PFSK-1 (cell line): ENCODE results near the gene TPMT.

Experiments used
- FOXP2 ChIP-seq: optimal IDR thresholded peaks from 2 replicates; pipeline ENCODE3; 2011; ENCODE audit warnings: borderline replicate concordance, control low read depth, inconsistent platforms; ENCODE audit not compliant: insufficient read depth; ENCODE audit errors: extremely low read length, extremely low read depth
- POLR2AphosphoS5 ChIP-seq: IDR thresholded peaks from 2 replicates; pipeline ENCODE4 v1.6.1; 2012; ENCODE audit warnings: low read depth, mild to moderate bottlenecking, control low read depth, low read length, moderate library complexity
- REST ChIP-seq, 2 experiments: IDR thresholded peaks; 2 replicates each; pipeline versions ENCODE4 v1.6.1 to v1.8.0; 2011 to 2012; ENCODE audit warnings: low read depth in 2 of 2, low read length in 2 of 2, control low read depth in 1 of 2, inconsistent platforms in 1 of 2, mild to moderate bottlenecking in 1 of 2, moderate library complexity in 1 of 2; ENCODE audit not compliant: insufficient read depth in 1 of 2
- SIN3A ChIP-seq: IDR thresholded peaks from 2 replicates; pipeline ENCODE4 v1.6.1; 2012; ENCODE audit warnings: mild to moderate bottlenecking, low read length, moderate library complexity, borderline replicate concordance; ENCODE audit not compliant: insufficient read depth
- TAF1 ChIP-seq: IDR thresholded peaks from 2 replicates; pipeline ENCODE4 v1.6.1; 2012; ENCODE audit warnings: low read length, control low read depth, borderline replicate concordance; ENCODE audit not compliant: insufficient read depth

The TPMT gene

GRCh38 chr6:18096423-18096822, 58.5 kb downstream of the TPMT start:
- TF ChIP-seq SIN3A (no peak), FOXP2 (no peak), TAF1 (no peak), POLR2AphosphoS5 (no peak), REST (IDR thresholded peaks at IDR 0.05; ENCODE audit: insufficient read depth in 1 of 2, low read depth in 2 of 2, low read length in 2 of 2) (no peak)

GRCh38 chr6:18091382-18091781, 63.5 kb downstream of the TPMT start:
- TF ChIP-seq SIN3A = no peak
- no peak for TF ChIP-seq TAF1
- TF ChIP-seq REST (IDR thresholded peaks at IDR 0.05; ENCODE audit: insufficient read depth in 1 of 2, low read depth in 2 of 2, low read length in 2 of 2) = no peak
- TF ChIP-seq FOXP2 = no peak
- TF ChIP-seq POLR2AphosphoS5 = no peak

GRCh38 chr6:18090349-18090786, 64.5 kb downstream of the TPMT start:
- no peak for TF ChIP-seq SIN3A
- TF ChIP-seq TAF1 = no peak
- TF ChIP-seq POLR2AphosphoS5 = no peak
- TF ChIP-seq FOXP2 = no peak
- TF ChIP-seq REST (IDR thresholded peaks at IDR 0.05; ENCODE audit: insufficient read depth in 1 of 2, low read depth in 2 of 2, low read length in 2 of 2) = no peak

- TF ChIP-seq TAF1 (no peak), REST (IDR thresholded peaks at IDR 0.05; ENCODE audit: insufficient read depth in 1 of 2, low read depth in 2 of 2, low read length in 2 of 2) (no peak), SIN3A (no peak), FOXP2 (no peak), POLR2AphosphoS5 (no peak)
Observed at GRCh38 chr6:18088419-18089296, 66.2 kb downstream of the TPMT start.
